Smooth muscle cell (in vitro differentiated cells): Measurements from ENCODE around the gene TEKT5. TPM values are rescaled to one million over a fixed set of nuclear protein-coding genes. Genes with fewer than 3 reads are reported as not detected.

ENCODE experiments used
- DNase-seq: peaks from one replicate; lab custom pipeline; 2025; ENCODE audit not compliant: unreplicated experiment; lab: John Stamatoyannopoulos, UW
- H2AFZ ChIP-seq: fragments of 200-600 bp; sonication (generic); 2 replicates; pipeline ENCODE4 v1.6.0; 2016; ENCODE audit warnings: antibody characterized with exemption, low read depth, mild to moderate bottlenecking
- H3F3A ChIP-seq: fragments of 200-600 bp; sonication (generic); 2 replicates; pipeline ENCODE4 v1.6.0; 2017; ENCODE audit warnings: antibody characterized with exemption, low read depth
- H3K27ac ChIP-seq: fragments of 200-600 bp; sonication (generic); 2 replicates; pipeline ENCODE4 v1.5.1; 2016; ENCODE audit warnings: low read depth, mild to moderate bottlenecking
- H3K27me3 ChIP-seq: fragments of 200-600 bp; sonication (generic); 2 replicates; pipeline ENCODE4 v1.6.1; 2016; ENCODE audit warnings: low read depth, mild to moderate bottlenecking
- H3K36me3 ChIP-seq: fragments of 200-600 bp; sonication (generic); 2 replicates; pipeline ENCODE4 v1.5.1; 2016; ENCODE audit warnings: low read depth
- H3K4me1 ChIP-seq: fragments of 200-600 bp; sonication (generic); 2 replicates; pipeline ENCODE4 v1.5.1; 2016; ENCODE audit warnings: low read depth
- H3K4me2 ChIP-seq: fragments of 200-600 bp; sonication (generic); 2 replicates; pipeline ENCODE4 v1.6.0; 2016; ENCODE audit warnings: mild to moderate bottlenecking
- H3K4me3 ChIP-seq: fragments of 200-600 bp; sonication (generic); 2 replicates; pipeline ENCODE4 v1.5.1; 2016; ENCODE audit warnings: mild to moderate bottlenecking
- H3K79me2 ChIP-seq: fragments of 200-600 bp; sonication (generic); 2 replicates; pipeline ENCODE4 v1.6.0; 2016; ENCODE audit warnings: low read depth, mild to moderate bottlenecking
- H3K9ac ChIP-seq: fragments of 200-600 bp; sonication (generic); 2 replicates; pipeline ENCODE4 v1.6.0; 2016; ENCODE audit warnings: low read depth
- H3K9me3 ChIP-seq: fragments of 200-600 bp; sonication (generic); replicated peaks from 2 replicates; pipeline ENCODE4 v1.5.1; 2016; ENCODE audit warnings: low read depth
- H4K20me1 ChIP-seq: fragments of 200-600 bp; sonication (generic); 2 replicates; pipeline ENCODE4 v1.6.0; 2016; ENCODE audit warnings: low read depth
- CTCF ChIP-seq: fragments of 200-600 bp; sonication (generic); IDR thresholded peaks from 2 replicates; pipeline ENCODE4 v1.5.1; 2017; ENCODE audit warnings: borderline replicate concordance, mild to moderate bottlenecking, antibody characterized with exemption; ENCODE audit not compliant: insufficient read depth, poor library complexity, severe bottlenecking
- WGBS: methylation state at CpG from one replicate; pipeline ENCODE4 v1.1.7; 2016; ENCODE audit warnings: low lambda C conversion rate; 5-methylcytosine and 5-hydroxymethylcytosine counted together
- polyA plus RNA-seq: library from polyadenylated mRNA; unstranded; fragments of >200 nt; fragmentation: Nextera tagmentation; extraction: Ambion mirVana; gene quantifications from 2 replicates; pipeline ENCODE4 v1.2.1, GENCODE V29; 2016
- total RNA-seq: library from RNA; depleted of rRNA; stranded (reverse); fragments of >200 nt; gene quantifications from 2 replicates; pipeline ENCODE4 v1.2.3, GENCODE V29; 2014

TEKT5 gene
- total and polyA plus RNA-seq, 2 experiments from 2014 or later: not detected

- H3K4me2 ChIP-seq: no peak overlapping the region
- H3K36me3 ChIP-seq: no peaks in the 10 kb centered on the region
- no peaks in the 10 kb centered on the region for H3K79me2 ChIP-seq
- no peaks in the 10 kb centered on the region for H3K27me3 ChIP-seq
- no peaks in the 10 kb centered on the region for H3K9me3 ChIP-seq
- H3K9ac ChIP-seq: no peak overlapping the region
- no peaks in the 10 kb centered on the region for H4K20me1 ChIP-seq
- H3K4me3 ChIP-seq: no peak overlapping the region
- no peak for TF ChIP-seq CTCF
- no peak overlapping the region for H3K27ac ChIP-seq
- no peak for DNase-seq
- no peaks in the 10 kb centered on the region for H3F3A ChIP-seq
- 95% methylated on average over 6 of the region's 6 CpGs for WGBS
- peaks cover 5% of the 10 kb centered on the region for H3K4me1 ChIP-seq
- H2AFZ ChIP-seq: no peak overlapping the region
These were observed 18.4 kb downstream of the TEKT5 start for GRCh38 chr16:10676284-10676683.

DNA sequence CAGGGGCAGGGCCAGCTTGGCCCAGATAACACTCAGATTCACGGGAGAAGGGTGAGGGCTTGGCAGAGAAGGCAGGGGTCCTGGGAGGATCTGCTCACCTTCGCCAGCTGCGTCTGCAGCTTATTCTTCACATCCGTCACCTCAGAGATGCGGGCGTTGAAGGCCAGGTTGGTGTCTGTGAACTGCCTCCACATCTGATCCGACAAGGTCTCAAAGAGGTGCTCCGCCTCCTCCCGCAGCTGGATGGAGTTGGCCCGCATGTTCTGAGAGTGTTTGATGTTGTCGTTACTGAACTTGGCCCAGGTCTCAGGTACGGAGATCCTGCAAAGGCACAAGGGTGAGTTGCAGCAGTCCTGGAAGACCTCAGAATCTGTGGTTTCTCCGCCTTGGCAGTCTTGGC lies 18.9 kb downstream of the TEKT5 start:
- no peaks in the 10 kb centered on the region for H3K9me3 ChIP-seq
- H2AFZ ChIP-seq: no peak overlapping the region
- no peak overlapping the region for H3K4me2 ChIP-seq
- H3K27ac ChIP-seq: no peak overlapping the region
- no peak for TF ChIP-seq CTCF
- H4K20me1 ChIP-seq: no peaks in the 10 kb centered on the region
- WGBS: 91% methylated on average over 13 of the region's 13 CpGs
- peaks cover 5% of the 10 kb centered on the region for H3K4me1 ChIP-seq
- no peaks in the 10 kb centered on the region for H3K27me3 ChIP-seq
- no peaks in the 10 kb centered on the region for H3K79me2 ChIP-seq
- no peak overlapping the region for H3K4me3 ChIP-seq
- no peaks in the 10 kb centered on the region for H3F3A ChIP-seq
- no peak overlapping the region for H3K9ac ChIP-seq
- no peak for DNase-seq
- no peaks in the 10 kb centered on the region for H3K36me3 ChIP-seq

- Histone ChIP-seq H3F3A (no peaks in the 10 kb centered on the region), H3K36me3 (no peaks in the 10 kb centered on the region), H4K20me1 (no peaks in the 10 kb centered on the region), H3K27ac (no peak overlapping the region), H3K4me1 (peaks cover 5% of the 10 kb centered on the region), H3K9ac (no peak overlapping the region), H3K9me3 (no peaks in the 10 kb centered on the region), H3K27me3 (no peaks in the 10 kb centered on the region), H2AFZ (no peak overlapping the region), H3K4me3 (no peak overlapping the region), H3K79me2 (no peaks in the 10 kb centered on the region), H3K4me2 (no peak overlapping the region)
- TF ChIP-seq CTCF: no peak
- no peak for DNase-seq
- WGBS: 90% methylated on average over 11 of the region's 11 CpGs
These were observed 19.5 kb downstream of the TEKT5 start for GRCh38 chr16:10675216-10675615.

DNA sequence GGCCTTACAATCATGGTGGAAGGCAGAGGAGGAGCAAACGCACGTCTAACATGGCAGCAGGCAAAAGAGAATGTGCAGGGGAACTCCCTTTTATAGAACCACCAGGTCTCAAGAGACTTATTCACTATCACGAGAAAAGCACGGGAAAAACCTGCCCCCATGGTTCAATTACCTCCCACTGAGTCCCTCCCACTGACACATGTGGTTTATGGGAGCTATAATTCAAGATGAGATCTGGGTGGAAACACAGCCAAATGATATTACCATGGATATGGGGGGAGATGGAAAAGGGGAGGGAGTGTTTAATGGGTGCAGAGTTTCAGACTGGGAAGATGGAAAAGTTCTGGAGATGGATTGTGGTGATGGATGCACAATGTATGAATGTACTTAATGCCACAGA lies 23.0 kb downstream of the TEKT5 start:
- WGBS: 77% methylated on average over 4 of the region's 4 CpGs
- H3K79me2 ChIP-seq: no peaks in the 10 kb centered on the region
- no peak for TF ChIP-seq CTCF

More for the DNA sequence above, 23.0 kb downstream of the TEKT5 start:
- Histone ChIP-seq H3F3A (no peaks in the 10 kb centered on the region), H3K36me3 (no peaks in the 10 kb centered on the region), H3K4me2 (no peak overlapping the region), H3K27ac (no peak overlapping the region), H3K9me3 (no peaks in the 10 kb centered on the region), H4K20me1 (no peaks in the 10 kb centered on the region), H3K9ac (no peak overlapping the region), H3K27me3 (no peaks in the 10 kb centered on the region), H3K4me3 (no peak overlapping the region), H3K4me1 (no peaks in the 10 kb centered on the region), H2AFZ (no peak overlapping the region)
- DNase-seq: no peak
